Measurements from ENCODE around the gene GCK. TPM values are rescaled to one million over a fixed set of nuclear protein-coding genes. Genes with fewer than 3 reads are reported as not detected.

The GCK gene
- total and polyA plus RNA-seq, 9 donors: 3.2 to 9.5 (median 4.9) TPM

DNA sequence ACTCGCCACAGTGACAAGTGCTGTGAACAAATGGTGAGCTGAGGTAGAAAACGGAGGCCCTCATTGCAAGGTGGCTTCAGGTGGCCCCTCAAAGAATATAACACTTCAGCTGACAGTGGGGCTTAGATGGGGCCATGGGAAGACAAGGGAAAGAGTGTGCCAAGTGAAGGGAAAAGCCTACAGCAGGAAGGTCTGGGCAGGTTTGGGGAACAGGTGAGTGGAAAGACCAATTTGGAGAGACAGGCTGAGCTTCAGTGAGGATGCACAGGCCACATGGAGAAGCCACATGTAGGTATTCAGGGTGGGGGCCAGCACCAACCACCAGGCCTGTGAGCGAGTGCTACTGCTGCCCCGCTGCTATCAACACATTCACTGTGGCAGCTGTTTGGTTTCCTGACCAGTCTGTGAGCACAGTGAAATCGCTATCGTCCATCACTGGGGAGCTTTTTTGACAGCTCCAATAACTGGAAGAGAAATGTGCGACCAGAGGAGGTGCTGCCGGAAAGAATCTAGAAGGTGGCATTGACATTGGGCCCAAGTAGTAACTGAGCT lies 69.3 kb downstream of the GCK start:
- Histone ChIP-seq H3K36me3 (ENCODE audit: control insufficient read depth, insufficient read depth, low read length) (peaks cover 63% of the 10 kb centered on the region), H3K27me3 (ENCODE audit: control insufficient read depth, insufficient read depth, low read length) (no peaks in the 10 kb centered on the region), H3K27ac (ENCODE audit: low read length) (no peak overlapping the region), H3K4me3 (ENCODE audit: low read length) (no peak overlapping the region), H3K9me3 (replicated peaks; ENCODE audit: control insufficient read depth, low read depth, low read length) (no peaks in the 10 kb centered on the region), H3K4me1 (ENCODE audit: control insufficient read depth, insufficient read depth, low read length) (peaks cover 55% of the 10 kb centered on the region)
- 94% methylated on average over 8 of the region's 8 CpGs for WGBS (ENCODE audit: insufficient coverage)
- DNase-seq: no peak

DNA sequence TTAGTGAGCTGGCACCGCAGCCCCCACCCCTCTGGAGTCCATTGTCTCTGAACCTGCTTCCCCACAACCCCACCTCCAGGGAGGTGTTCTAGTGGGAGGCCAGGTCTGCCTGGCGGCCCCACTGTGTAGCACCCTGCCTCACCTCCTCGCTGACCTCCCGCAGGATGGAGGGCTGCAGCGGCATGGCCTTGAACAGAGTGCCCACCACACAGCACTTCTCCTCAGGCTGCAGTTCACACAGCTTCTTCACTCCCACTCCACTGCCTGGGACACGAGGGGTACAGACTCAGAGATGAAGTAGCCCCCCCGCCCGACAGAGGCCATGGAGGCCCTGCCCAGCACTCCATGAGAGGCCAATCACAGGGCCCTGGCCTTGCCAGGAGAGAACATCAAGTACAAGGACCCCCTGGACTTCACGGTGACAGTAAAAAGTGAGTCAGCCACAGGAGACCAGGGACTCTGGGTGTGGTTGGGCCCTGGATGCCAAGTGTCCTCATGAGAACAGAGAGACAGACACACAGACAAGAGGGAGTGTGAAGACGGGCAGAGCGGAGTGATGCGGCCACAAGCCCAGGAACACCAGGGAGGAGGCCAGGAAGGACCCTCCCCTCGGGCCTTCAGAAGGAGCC lies 71.3 kb downstream of the GCK start:
- no peaks in the 10 kb centered on the region for H3K9me3 ChIP-seq (replicated peaks; ENCODE audit: control insufficient read depth, low read depth, low read length)
- no peak overlapping the region for H3K27ac ChIP-seq (ENCODE audit: low read length)
- H3K36me3 ChIP-seq (ENCODE audit: control insufficient read depth, insufficient read depth, low read length): peaks cover 81% of the 10 kb centered on the region
- no peak overlapping the region for H3K4me3 ChIP-seq (ENCODE audit: low read length)
- H3K4me1 ChIP-seq (ENCODE audit: control insufficient read depth, insufficient read depth, low read length): peaks cover 64% of the 10 kb centered on the region
- 83% methylated on average over 10 of the region's 13 CpGs for WGBS (ENCODE audit: insufficient coverage)
- DNase-seq: no peak
- no peaks in the 10 kb centered on the region for H3K27me3 ChIP-seq (ENCODE audit: control insufficient read depth, insufficient read depth, low read length)

DNA sequence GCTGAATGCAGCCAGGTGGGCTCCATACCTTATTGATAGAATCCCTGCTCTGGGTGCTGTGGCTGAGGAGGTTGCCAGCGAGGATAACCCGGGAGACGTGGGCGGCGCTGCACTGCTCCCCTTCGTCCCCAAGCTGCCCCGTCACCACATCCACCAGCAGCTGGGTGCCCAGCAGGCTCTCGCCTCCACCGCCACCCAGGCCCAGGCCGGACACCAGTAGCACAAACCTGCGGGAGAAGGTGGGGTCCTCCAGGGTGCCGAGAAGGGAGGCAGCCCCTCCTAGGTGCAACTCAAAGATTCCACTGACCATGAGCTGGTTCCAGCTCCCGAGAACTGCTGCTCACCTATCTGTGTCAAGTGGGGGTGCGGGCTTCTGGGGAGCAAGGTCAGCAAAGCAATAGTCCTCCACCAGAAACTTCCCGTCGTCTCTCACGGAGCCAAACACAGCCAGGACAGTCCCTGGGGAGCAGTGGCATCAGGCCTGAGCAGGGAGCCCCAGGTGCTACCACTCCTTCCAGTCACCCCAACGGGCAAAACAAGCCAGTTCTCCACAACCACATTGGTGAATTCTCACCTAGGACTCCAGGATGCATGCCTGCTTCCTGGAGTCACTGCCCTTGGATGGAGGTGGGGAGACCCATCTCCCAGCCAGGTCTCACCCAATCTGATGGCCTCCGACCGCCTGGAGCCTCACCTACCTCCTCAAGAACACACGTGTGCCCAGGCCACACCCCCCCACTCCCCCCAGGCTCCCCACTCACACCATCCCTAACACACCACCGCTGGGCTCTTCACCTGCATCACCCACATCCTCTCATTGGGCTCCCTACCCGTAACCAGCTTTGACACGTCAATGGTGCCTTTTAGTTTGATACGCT lies 72.2 kb downstream of the GCK start:
- 91% methylated on average over 23 of the region's 25 CpGs for WGBS (ENCODE audit: insufficient coverage)
- Histone ChIP-seq H3K36me3 (ENCODE audit: control insufficient read depth, insufficient read depth, low read length) (peaks cover 85% of the 10 kb centered on the region), H3K27me3 (ENCODE audit: control insufficient read depth, insufficient read depth, low read length) (no peaks in the 10 kb centered on the region), H3K4me1 (ENCODE audit: control insufficient read depth, insufficient read depth, low read length) (peaks cover 66% of the 10 kb centered on the region), H3K9me3 (replicated peaks; ENCODE audit: control insufficient read depth, low read depth, low read length) (no peaks in the 10 kb centered on the region), H3K27ac (ENCODE audit: low read length) (no peak overlapping the region), H3K4me3 (ENCODE audit: low read length) (no peak overlapping the region)
- DNase-seq: no peak

DNA sequence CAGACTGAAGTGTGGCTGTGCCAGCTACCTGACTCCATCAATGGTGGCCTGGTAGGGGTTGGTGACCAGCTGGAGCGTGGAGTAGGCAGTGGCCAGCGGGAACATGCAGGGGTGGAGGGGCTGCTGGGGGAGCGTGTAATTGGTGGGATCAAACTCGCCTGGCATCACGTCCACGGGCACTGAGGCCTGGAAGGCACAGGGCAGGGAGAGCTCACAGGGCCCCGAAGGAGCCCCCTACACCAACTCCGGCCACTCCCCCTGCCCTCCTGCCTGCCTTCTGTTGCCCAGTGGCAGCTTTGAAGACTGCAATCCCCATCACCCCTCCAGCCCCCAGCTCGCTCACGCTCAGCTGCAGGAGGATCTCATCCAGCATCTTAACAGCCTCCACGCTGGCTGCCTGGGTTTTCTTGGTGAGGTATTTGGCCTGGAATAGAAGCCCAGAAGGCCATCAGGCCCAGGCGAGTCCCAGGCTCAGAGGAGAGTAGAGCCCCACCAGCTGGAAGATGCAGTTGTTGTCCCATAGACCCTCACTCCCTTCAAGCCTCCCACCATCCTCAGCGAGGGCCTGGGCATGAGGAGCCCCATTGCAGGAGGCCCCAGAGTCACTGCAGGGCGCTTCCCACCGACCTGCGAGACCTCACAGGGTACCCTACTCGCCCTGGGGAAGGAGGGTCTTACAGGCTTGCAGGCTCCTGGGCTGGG lies 73.0 kb downstream of the GCK start:
- Histone ChIP-seq H3K27me3 (ENCODE audit: control insufficient read depth, insufficient read depth, low read length) (no peaks in the 10 kb centered on the region), H3K27ac (ENCODE audit: low read length) (peak overlapping the region; percentile 69), H3K36me3 (ENCODE audit: control insufficient read depth, insufficient read depth, low read length) (peaks cover 86% of the 10 kb centered on the region), H3K4me3 (ENCODE audit: low read length) (no peak overlapping the region), H3K9me3 (replicated peaks; ENCODE audit: control insufficient read depth, low read depth, low read length) (no peaks in the 10 kb centered on the region), H3K4me1 (ENCODE audit: control insufficient read depth, insufficient read depth, low read length) (peaks cover 63% of the 10 kb centered on the region)
- WGBS (ENCODE audit: insufficient coverage): 91% methylated on average over 9 of the region's 17 CpGs
- DNase-seq: no peak

DNA sequence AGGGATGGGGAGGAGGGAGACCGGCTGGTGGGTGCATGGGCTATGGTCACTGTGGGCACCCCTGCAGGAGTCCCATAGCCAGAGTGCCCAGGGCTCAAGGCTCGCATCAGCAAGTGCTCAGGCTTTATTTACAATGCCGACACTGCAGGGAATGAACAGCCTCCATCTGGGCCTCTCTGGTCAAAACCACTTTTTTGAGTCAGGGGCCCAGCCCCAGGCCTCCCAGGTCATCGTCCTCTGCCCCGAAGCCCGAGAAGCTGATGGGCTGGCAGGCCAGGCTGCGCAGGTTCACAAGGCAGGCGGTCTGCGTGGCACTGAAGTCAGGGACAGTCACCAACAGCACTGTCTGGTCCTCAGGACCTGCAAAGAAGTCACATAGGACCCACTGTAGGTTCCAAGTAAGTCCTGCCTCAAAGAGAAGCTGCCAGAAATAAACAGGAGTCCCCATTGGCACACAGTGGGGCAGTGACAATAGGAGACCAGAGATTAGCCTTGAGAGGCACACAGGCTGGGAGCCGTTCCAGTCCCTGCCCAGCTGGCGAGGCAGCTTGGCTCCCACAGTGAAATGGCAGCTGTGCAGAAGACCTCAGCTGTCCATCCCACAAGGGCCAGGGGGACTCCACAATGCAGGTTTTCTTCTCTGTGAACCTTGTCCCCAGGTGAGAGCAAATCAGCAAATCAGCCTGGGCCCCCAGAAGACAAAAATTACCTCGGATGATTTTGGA lies 74.5 kb downstream of the GCK start:
- Histone ChIP-seq H3K4me3 (ENCODE audit: low read length) (no peak overlapping the region), H3K36me3 (ENCODE audit: control insufficient read depth, insufficient read depth, low read length) (peaks cover 86% of the 10 kb centered on the region), H3K27me3 (ENCODE audit: control insufficient read depth, insufficient read depth, low read length) (no peaks in the 10 kb centered on the region), H3K9me3 (replicated peaks; ENCODE audit: control insufficient read depth, low read depth, low read length) (no peaks in the 10 kb centered on the region), H3K4me1 (ENCODE audit: control insufficient read depth, insufficient read depth, low read length) (peaks cover 63% of the 10 kb centered on the region), H3K27ac (ENCODE audit: low read length) (peak overlapping the region; percentile 69)
- 80% methylated on average over 12 of the region's 12 CpGs for WGBS (ENCODE audit: insufficient coverage)
- DNase-seq: peak; percentile 89

DNA sequence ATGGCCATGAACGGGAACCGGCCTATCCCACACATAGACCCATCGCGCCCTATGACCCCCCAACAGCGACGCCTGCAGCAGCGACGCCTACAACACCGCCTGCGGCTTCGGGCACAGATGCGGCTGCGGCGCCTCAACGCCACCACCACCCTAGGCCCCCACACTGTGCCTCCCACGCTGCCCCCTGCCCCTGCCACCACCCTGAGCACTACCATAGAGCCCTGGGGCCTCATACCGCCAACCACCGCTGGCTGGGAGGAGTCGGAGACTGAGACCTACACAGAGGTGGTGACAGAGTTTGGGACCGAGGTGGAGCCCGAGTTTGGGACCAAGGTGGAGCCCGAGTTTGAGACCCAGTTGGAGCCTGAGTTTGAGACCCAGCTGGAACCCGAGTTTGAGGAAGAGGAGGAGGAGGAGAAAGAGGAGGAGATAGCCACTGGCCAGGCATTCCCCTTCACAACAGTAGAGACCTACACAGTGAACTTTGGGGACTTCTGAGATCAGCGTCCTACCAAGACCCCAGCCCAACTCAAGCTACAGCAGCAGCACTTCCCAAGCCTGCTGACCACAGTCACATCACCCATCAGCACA lies 75.4 kb downstream of the GCK start:
- Histone ChIP-seq H3K4me3 (ENCODE audit: low read length) (no peak overlapping the region), H3K36me3 (ENCODE audit: control insufficient read depth, insufficient read depth, low read length) (peaks cover 87% of the 10 kb centered on the region), H3K4me1 (ENCODE audit: control insufficient read depth, insufficient read depth, low read length) (peaks cover 58% of the 10 kb centered on the region), H3K9me3 (replicated peaks; ENCODE audit: control insufficient read depth, low read depth, low read length) (no peaks in the 10 kb centered on the region), H3K27ac (ENCODE audit: low read length) (peak overlapping the region; percentile 65), H3K27me3 (ENCODE audit: control insufficient read depth, insufficient read depth, low read length) (no peaks in the 10 kb centered on the region)
- no peak for DNase-seq
- WGBS (ENCODE audit: insufficient coverage): 88% methylated on average over 20 of the region's 24 CpGs

DNA sequence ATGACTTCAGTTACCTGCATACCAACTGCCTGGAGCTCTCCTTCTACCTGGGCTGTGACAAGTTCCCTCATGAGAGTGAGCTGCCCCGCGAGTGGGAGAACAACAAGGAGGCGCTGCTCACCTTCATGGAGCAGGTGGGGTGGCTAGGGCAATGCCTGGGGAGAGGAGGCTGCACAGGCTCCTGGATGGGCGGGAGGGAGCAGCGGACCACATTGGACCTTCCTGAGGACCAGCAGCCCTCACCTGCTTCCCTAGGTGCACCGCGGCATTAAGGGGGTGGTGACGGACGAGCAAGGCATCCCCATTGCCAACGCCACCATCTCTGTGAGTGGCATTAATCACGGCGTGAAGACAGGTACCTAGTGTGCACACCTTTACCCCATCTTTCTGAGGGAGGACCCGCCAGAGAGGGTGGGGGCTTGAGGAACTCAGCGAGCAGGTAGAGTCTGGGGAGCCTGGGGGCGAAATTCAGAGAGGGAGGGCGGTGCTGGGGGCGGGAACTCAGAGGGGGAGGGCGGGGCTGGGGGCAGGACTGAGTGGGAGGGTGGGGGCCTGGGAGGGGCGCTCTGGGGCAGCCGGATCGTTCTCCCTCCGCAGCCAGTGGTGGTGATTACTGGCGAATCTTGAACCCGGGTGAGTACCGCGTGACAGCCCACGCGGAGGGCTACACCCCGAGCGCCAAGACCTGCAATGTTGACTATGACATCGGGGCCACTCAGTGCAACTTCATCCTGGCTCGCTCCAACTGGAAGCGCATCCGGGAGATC lies 76.1 kb downstream of the GCK start:
- Histone ChIP-seq H3K27ac (ENCODE audit: low read length) (no peak overlapping the region), H3K4me3 (ENCODE audit: low read length) (no peak overlapping the region), H3K9me3 (replicated peaks; ENCODE audit: control insufficient read depth, low read depth, low read length) (no peaks in the 10 kb centered on the region), H3K4me1 (ENCODE audit: control insufficient read depth, insufficient read depth, low read length) (peaks cover 58% of the 10 kb centered on the region), H3K36me3 (ENCODE audit: control insufficient read depth, insufficient read depth, low read length) (peaks cover 92% of the 10 kb centered on the region), H3K27me3 (ENCODE audit: control insufficient read depth, insufficient read depth, low read length) (no peaks in the 10 kb centered on the region)
- WGBS (ENCODE audit: insufficient coverage): 77% methylated on average over 27 of the region's 34 CpGs
- no peak for DNase-seq

DNA sequence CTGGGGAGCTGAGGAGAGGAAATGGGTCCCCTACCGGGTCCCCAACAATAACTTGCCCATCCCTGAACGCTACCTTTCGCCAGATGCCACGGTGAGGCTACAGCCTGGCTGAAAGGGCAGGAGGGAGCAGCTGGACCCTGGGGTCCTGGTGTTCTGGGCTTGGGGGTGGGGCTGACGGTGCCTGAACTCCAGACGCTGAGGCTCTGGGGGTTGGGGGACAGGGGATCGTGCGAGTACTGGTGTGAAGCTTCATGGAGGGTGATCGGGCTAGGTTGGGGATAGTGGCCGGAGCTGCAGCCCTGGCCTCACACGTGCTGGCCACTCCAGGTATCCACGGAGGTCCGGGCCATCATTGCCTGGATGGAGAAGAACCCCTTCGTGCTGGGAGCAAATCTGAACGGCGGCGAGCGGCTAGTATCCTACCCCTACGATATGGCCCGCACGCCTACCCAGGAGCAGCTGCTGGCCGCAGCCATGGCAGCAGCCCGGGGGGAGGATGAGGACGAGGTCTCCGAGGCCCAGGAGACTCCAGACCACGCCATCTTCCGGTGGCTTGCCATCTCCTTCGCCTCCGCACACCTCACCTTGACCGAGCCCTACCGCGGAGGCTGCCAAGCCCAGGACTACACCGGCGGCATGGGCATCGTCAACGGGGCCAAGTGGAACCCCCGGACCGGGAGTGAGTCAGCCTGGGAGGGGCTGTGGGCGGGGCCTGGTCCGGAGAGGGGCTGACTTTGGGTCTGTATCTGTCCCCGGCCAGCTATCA lies 76.8 kb downstream of the GCK start:
- no peak for DNase-seq
- Histone ChIP-seq H3K27ac (ENCODE audit: low read length) (no peak overlapping the region), H3K4me3 (ENCODE audit: low read length) (no peak overlapping the region), H3K36me3 (ENCODE audit: control insufficient read depth, insufficient read depth, low read length) (peaks cover 86% of the 10 kb centered on the region), H3K9me3 (replicated peaks; ENCODE audit: control insufficient read depth, low read depth, low read length) (no peaks in the 10 kb centered on the region), H3K4me1 (ENCODE audit: control insufficient read depth, insufficient read depth, low read length) (peaks cover 58% of the 10 kb centered on the region), H3K27me3 (ENCODE audit: control insufficient read depth, insufficient read depth, low read length) (no peaks in the 10 kb centered on the region)
- WGBS (ENCODE audit: insufficient coverage): 50% methylated on average over 33 of the region's 41 CpGs
